ENCODE measurements around the gene LRRC2. TPM values are rescaled to one million over a fixed set of nuclear protein-coding genes. Genes with fewer than 3 reads are reported as not detected.

Gene LRRC2
- total and polyA plus RNA-seq, 2 donors (not counting 3 experiments of a cell fraction or from before 2014, with no cell fraction given) = 0.14 to 0.73 TPM

- TF ChIP-seq CTCF (IDR thresholded peaks at IDR 0.05; ENCODE audit: extremely low read depth in 1 of 2, insufficient read depth in 1 of 2, low read depth in 1 of 2, low read length in 2 of 2) = no peak
- TF ChIP-seq POLR2AphosphoS5 (IDR thresholded peaks at IDR 0.05; ENCODE audit: insufficient read depth, low read depth, low read length) = no peak
- TF ChIP-seq GATA2 (IDR thresholded peaks at IDR 0.05; ENCODE audit: insufficient read depth, insufficient read length, low read depth, low read length) = no peak
- no peak for TF ChIP-seq FOS (IDR thresholded peaks at IDR 0.05; ENCODE audit: borderline replicate concordance, insufficient read depth, low read length)
- TF ChIP-seq JUN (IDR thresholded peaks at IDR 0.05; ENCODE audit: borderline replicate concordance, insufficient read depth, insufficient read length, low read depth) = no peak
- TF ChIP-seq MYC (IDR thresholded peaks at IDR 0.05; ENCODE audit: low read depth, low read length) = no peak
- TF ChIP-seq POLR2A (IDR thresholded peaks at IDR 0.05; ENCODE audit: low read depth, low read length) = no peak
- TF ChIP-seq EZH2 (IDR thresholded peaks at IDR 0.05; ENCODE audit: borderline replicate concordance, low read depth, low read length, severe bottlenecking) = no peak
- no peak for TF ChIP-seq MAX (IDR thresholded peaks at IDR 0.05; ENCODE audit: insufficient read depth, insufficient read length)
- no peaks in the 10 kb centered on the region for H4K20me1 ChIP-seq (replicated peaks; ENCODE audit: control insufficient read depth, extremely low read depth, insufficient read depth, low read length)
- no peak overlapping the region for H3K4me3 ChIP-seq (replicated peaks in 1 of 3; ENCODE audit: insufficient read depth in 1 of 3, low read depth in 1 of 3, low read length in 3 of 3)
- FAIRE-seq = no peak
- H3K4me2 ChIP-seq (ENCODE audit: insufficient read depth, low read length) = no peak overlapping the region
- intact Hi-C loops (cut with micrococcal nuclease) = no loop called here
- H3K9me1 ChIP-seq (replicated peaks; ENCODE audit: control insufficient read depth, extremely low read depth, insufficient read depth, low read length) = no peaks in the 10 kb centered on the region
- dilution Hi-C loops (cut with MboI; ENCODE audit: extremely low pct_ligation_motif_present, low sequenced_read_pairs) = no loop called here
- H3K36me3 ChIP-seq (ENCODE audit: control insufficient read depth in 2 of 2, extremely low read depth in 1 of 2, insufficient read depth in 2 of 2, low read length in 2 of 2) = no peaks in the 10 kb centered on the region
- BruUV-seq (replicated peaks) = no TSS peak
- H3K9ac ChIP-seq (replicated peaks; ENCODE audit: extremely low read depth, insufficient read depth, low read length) = no peak overlapping the region
- DNase-seq (ENCODE audit: low read depth, low spot score) = no peak
- H3K27me3 ChIP-seq (ENCODE audit: control insufficient read depth in 2 of 2, insufficient read depth in 2 of 2, low read length in 2 of 2) = peaks cover 3 to 5% of the 10 kb centered on the region in 2 experiments
- no peaks in the 10 kb centered on the region for H3K9me3 ChIP-seq (replicated peaks; ENCODE audit: control insufficient read depth, insufficient read depth, low read length)
- no peaks in the 10 kb centered on the region for H3K4me1 ChIP-seq (ENCODE audit: control insufficient read depth, extremely low read depth, insufficient read depth, low read length)
- CTCF ChIA-PET = interaction anchor here (1.1 to 2.4 kb wide), 4 partner anchors 9 to 119 kb away, joined by 3 to 11 read pairs (median 6); no protein-coding TSS in a partner anchor
- no peak overlapping the region for H2AFZ ChIP-seq (ENCODE audit: low read depth, low read length)
- no peak overlapping the region for H3K27ac ChIP-seq (ENCODE audit: insufficient read depth, low read depth, low read length)
- H3K79me2 ChIP-seq (ENCODE audit: control insufficient read depth, insufficient read depth, low read length) = no peaks in the 10 kb centered on the region
- POLR2A ChIA-PET = interaction anchor here (0.6 kb wide), 1 partner anchor 9 kb away, joined by 3 read pairs; no protein-coding TSS in a partner anchor
Observed at GRCh38 chr3:46607603-46608028, 41.5 kb upstream of the LRRC2 start.
